ENCODE measurements around the gene PIK3R6.

GRCh38 chr17:8801135-8801840, 66.2 kb downstream of the PIK3R6 start:
- TF ChIP-seq SP1 (IDR thresholded peaks at IDR 0.05; ENCODE audit: low read depth, low read length) (no peak), BMI1 (IDR thresholded peaks at IDR 0.05; ENCODE audit: borderline replicate concordance) (no peak), SMC3 (IDR thresholded peaks at IDR 0.05; ENCODE audit: borderline replicate concordance, low read length) (no peak), EP300 (IDR thresholded peaks at IDR 0.05; ENCODE audit: borderline replicate concordance in 1 of 2, control insufficient read depth in 1 of 2, low read depth in 2 of 2, low read length in 2 of 2) (no peak), SKIL (IDR thresholded peaks at IDR 0.05; ENCODE audit: low read depth, poor library complexity, severe bottlenecking) (no peak), EZH2 (IDR thresholded peaks at IDR 0.05; ENCODE audit: borderline replicate concordance, control insufficient read depth, low read depth, low read length) (no peak), POLR2AphosphoS5 (IDR thresholded peaks at IDR 0.05; ENCODE audit: low read length) (no peak), MXI1 (IDR thresholded peaks at IDR 0.05; ENCODE audit: low read depth, low read length) (no peak), CTCF (IDR thresholded peaks at IDR 0.05 in 2 of 3, conservative IDR thresholded peaks at IDR 0.05 in 1 of 3; ENCODE audit: control insufficient read depth in 2 of 3, extremely low read depth in 1 of 3, insufficient read depth in 1 of 3, low read depth in 3 of 3, low read length in 3 of 3) (no peak), RAD21 (IDR thresholded peaks at IDR 0.05; ENCODE audit: insufficient read depth, low read depth, low read length) (no peak)

Measured in GM12878 (cell line).